Measurements from ENCODE around the gene MCM3AP.

MCM3AP gene

GRCh38 chr21:46219591-46220239 lies 65.7 kb downstream of the MCM3AP start:
- no peak for TF ChIP-seq CTCF (IDR thresholded peaks at IDR 0.05; ENCODE audit: insufficient read depth, low read depth, low read length, missing control alignments)
- H3K4me3 ChIP-seq (ENCODE audit: low read length) = no peak overlapping the region
- no peak for DNase-seq (ENCODE audit: low read depth)

DNA sequence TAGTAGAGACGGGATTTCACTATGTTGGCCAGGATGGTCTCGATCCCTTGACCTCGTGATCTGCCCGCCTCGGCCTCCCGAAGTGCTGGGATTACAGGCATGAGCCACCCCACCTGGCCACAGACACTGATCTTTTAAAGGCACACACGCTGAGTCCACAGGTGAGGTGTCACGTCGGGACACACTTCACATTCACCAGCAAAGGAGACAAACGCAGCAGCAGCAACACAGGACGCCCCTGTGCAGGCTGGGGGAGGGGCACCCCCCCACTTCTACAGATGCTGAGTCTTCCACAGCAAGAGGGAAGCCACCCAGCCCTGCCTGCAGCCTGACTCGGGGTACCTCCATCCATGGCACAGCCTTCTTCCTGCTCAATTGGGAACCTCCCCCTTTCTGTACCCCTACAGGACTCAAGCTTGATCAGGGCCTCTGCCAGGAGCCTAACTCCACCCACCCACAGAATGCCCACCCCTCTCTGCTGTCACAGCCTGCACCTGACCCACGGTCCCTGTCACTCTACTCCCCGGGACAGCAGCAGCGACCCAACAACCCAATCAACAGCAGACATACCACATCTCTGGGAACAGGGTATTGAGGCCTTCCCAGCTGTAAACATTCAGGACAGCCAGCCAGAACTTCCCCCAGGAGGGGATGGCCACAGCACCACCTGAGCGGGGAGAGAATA lies 66.4 kb downstream of the MCM3AP start:
- no peak for DNase-seq (ENCODE audit: low read depth)
- TF ChIP-seq CTCF (IDR thresholded peaks at IDR 0.05; ENCODE audit: insufficient read depth, low read depth, low read length, missing control alignments) = no peak
- no peak overlapping the region for H3K4me3 ChIP-seq (ENCODE audit: low read length)

- no peak for TF ChIP-seq CTCF (IDR thresholded peaks at IDR 0.05; ENCODE audit: insufficient read depth, low read depth, low read length, missing control alignments)
- no peak for DNase-seq (ENCODE audit: low read depth)
- no peak overlapping the region for H3K4me3 ChIP-seq (ENCODE audit: low read length)
These were observed 67.8 kb downstream of the MCM3AP start for GRCh38 chr21:46217511-46218196.

DNA sequence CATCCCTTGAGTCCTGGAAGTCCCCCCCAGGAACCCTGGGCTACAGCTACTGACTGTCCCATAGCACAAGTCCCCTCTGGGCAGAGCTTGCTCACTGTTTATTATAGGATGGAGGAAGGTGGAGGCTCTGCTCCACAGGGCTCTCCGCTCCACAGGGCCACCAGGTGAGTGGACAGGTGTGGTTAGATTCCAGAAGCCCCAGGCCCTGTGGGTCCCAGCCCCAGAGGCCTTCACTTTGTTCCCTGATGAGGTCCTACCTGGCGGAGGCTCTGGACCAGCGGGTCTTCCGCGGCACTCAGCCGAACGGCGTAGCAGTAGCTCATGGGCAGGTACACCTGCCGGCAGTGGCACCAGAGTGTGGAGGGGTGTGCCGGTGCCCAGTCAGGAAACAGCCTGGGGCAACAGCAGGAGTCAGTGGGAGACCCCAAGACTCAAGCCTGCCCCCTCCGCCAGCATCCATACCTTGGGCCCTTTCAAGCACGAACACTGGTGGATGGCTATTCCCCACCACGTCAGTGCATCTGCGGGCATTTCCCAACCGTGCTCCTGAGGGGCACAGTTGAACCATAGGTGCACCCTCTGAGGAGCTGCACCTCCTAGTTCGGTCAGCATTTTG lies 69.2 kb downstream of the MCM3AP start:
- DNase-seq (ENCODE audit: low read depth) = no peak
- no peak for TF ChIP-seq CTCF (IDR thresholded peaks at IDR 0.05; ENCODE audit: insufficient read depth, low read depth, low read length, missing control alignments)
- no peak overlapping the region for H3K4me3 ChIP-seq (ENCODE audit: low read length)

DNA sequence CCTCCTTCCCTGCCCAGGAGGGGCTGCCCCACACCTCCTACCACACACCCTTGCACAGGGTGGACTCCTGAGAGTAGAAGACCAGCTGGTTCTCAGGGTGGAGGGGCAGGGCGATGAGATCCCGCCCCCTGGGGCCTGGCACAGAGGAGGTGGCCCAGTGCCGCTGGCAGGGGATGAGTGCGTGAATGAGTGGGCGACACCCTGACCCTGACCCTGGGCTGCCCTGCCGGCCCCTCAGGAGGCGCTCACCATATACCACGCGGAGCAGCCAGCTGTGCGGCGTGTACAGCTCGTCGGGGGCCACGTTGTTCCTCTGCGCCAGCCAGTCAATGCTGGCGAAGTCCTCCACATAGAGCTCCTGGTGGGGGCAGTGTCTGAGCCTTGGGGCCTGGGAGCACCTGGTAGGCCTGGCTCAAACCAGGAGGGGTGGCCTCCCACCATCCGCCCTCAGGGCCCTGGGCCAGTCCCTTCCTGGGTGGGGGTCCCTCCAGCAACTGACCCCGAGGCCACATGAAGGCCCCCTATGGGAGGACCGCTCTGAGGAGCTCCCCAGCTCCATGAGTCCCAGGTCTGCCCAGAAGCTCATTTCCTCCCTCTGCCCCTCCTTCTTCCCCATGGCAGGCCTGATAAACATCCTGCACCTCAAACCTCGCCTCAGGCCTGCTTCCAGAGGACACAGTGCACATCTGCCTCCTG lies 69.8 kb downstream of the MCM3AP start:
- TF ChIP-seq CTCF (IDR thresholded peaks at IDR 0.05; ENCODE audit: insufficient read depth, low read depth, low read length, missing control alignments) = no peak
- H3K4me3 ChIP-seq (ENCODE audit: low read length) = no peak overlapping the region
- no peak for DNase-seq (ENCODE audit: low read depth)

DNA sequence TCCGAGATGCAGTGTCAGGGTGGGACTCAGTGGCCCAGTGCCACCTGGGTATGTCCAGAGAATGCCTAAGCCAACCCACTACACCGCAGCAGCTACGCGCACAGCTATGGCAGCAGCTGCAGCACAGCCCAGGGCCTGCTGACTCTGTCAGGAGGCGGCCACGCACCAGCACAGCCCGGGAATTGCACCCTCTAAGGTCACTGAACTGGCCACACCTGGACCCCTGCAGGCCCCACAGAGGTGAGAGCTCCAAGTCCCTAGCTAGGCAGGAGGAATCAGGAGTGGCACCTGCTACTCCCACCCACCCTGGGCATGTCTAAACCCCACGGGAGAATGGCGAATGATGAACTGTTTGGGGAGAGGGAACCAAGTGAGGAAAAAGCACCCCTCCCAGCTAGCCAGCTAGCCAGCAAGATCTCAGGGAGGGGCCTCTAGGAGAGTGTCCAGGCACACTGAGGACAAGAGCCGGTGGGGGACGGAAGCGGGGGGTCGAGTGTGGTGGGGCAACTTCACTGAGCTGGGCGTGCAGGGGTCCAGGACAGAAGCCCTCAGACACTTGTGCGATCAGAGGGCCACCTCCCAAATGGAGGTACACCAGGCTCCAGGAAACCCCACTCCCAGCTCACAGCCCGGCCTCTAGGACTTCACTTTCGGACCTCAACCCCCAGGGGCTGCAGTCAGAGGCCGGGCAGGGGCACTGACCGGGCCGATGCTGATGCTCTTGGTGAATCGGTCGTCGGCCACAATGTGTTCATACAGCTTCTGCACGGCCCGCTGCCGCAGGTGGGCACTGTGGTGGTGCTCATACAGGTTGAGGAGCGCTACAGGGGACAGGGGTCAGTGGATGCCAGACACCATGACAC lies 70.7 kb downstream of the MCM3AP start:
- TF ChIP-seq CTCF (IDR thresholded peaks at IDR 0.05; ENCODE audit: insufficient read depth, low read depth, low read length, missing control alignments) = no peak
- no peak for DNase-seq (ENCODE audit: low read depth)
- no peak overlapping the region for H3K4me3 ChIP-seq (ENCODE audit: low read length)
